ENCODE measurements around the gene FBXO24. TPM values are rescaled to one million over a fixed set of nuclear protein-coding genes. Genes with fewer than 3 reads are reported as not detected.

Gene FBXO24
- total and polyA plus RNA-seq, 2 of the 8 experiments (the other 6 are each of a cell fraction or from before 2014, with no cell fraction given) = 0.35 to 0.57 TPM

GRCh38 chr7:100539436-100540006, 46.6 kb upstream of the FBXO24 start (continued):
- TF ChIP-seq SAP30 (IDR thresholded peaks at IDR 0.05; ENCODE audit: insufficient read depth, insufficient replicate concordance, low read length) = peak; percentile 6
- TF ChIP-seq CHD7 (IDR thresholded peaks at IDR 0.05; ENCODE audit: insufficient replicate concordance, low read length) = no peak
- TF ChIP-seq CEBPB (IDR thresholded peaks at IDR 0.05; ENCODE audit: low read depth, low read length) = no peak
- TF ChIP-seq TAF7 (optimal IDR thresholded peaks at IDR 0.05; ENCODE audit: borderline replicate concordance, low read depth, low read length) = no peak
- TF ChIP-seq SUZ12 (IDR thresholded peaks at IDR 0.05; ENCODE audit: low read length) = 0 out of 2 replicates have a peak, but pooled peaks have one; percentile 41
- TF ChIP-seq ATF3 (IDR thresholded peaks at IDR 0.05; ENCODE audit: insufficient read depth, low read depth, low read length) = no peak
- TF ChIP-seq TBP (IDR thresholded peaks at IDR 0.05; ENCODE audit: low read depth, low read length) = no peak

Data from H1 (cell line).